Smooth muscle cell (in vitro differentiated cells): Measurements from ENCODE around the gene PEX3. TPM values are rescaled to one million over a fixed set of nuclear protein-coding genes. Genes with fewer than 3 reads are reported as not detected.

Source experiments
- DNase-seq: peaks from one replicate; lab custom pipeline; 2025; ENCODE audit not compliant: unreplicated experiment; lab: John Stamatoyannopoulos, UW
- H2AFZ ChIP-seq: fragments of 200-600 bp; sonication (generic); 2 replicates; pipeline ENCODE4 v1.6.0; 2016; ENCODE audit warnings: antibody characterized with exemption, low read depth, mild to moderate bottlenecking
- H3F3A ChIP-seq: fragments of 200-600 bp; sonication (generic); 2 replicates; pipeline ENCODE4 v1.6.0; 2017; ENCODE audit warnings: antibody characterized with exemption, low read depth
- H3K27ac ChIP-seq: fragments of 200-600 bp; sonication (generic); 2 replicates; pipeline ENCODE4 v1.5.1; 2016; ENCODE audit warnings: low read depth, mild to moderate bottlenecking
- H3K27me3 ChIP-seq: fragments of 200-600 bp; sonication (generic); 2 replicates; pipeline ENCODE4 v1.6.1; 2016; ENCODE audit warnings: low read depth, mild to moderate bottlenecking
- H3K36me3 ChIP-seq: fragments of 200-600 bp; sonication (generic); 2 replicates; pipeline ENCODE4 v1.5.1; 2016; ENCODE audit warnings: low read depth
- H3K4me1 ChIP-seq: fragments of 200-600 bp; sonication (generic); 2 replicates; pipeline ENCODE4 v1.5.1; 2016; ENCODE audit warnings: low read depth
- H3K4me2 ChIP-seq: fragments of 200-600 bp; sonication (generic); 2 replicates; pipeline ENCODE4 v1.6.0; 2016; ENCODE audit warnings: mild to moderate bottlenecking
- H3K4me3 ChIP-seq: fragments of 200-600 bp; sonication (generic); 2 replicates; pipeline ENCODE4 v1.5.1; 2016; ENCODE audit warnings: mild to moderate bottlenecking
- H3K79me2 ChIP-seq: fragments of 200-600 bp; sonication (generic); 2 replicates; pipeline ENCODE4 v1.6.0; 2016; ENCODE audit warnings: low read depth, mild to moderate bottlenecking
- H3K9ac ChIP-seq: fragments of 200-600 bp; sonication (generic); 2 replicates; pipeline ENCODE4 v1.6.0; 2016; ENCODE audit warnings: low read depth
- H3K9me3 ChIP-seq: fragments of 200-600 bp; sonication (generic); replicated peaks from 2 replicates; pipeline ENCODE4 v1.5.1; 2016; ENCODE audit warnings: low read depth
- H4K20me1 ChIP-seq: fragments of 200-600 bp; sonication (generic); 2 replicates; pipeline ENCODE4 v1.6.0; 2016; ENCODE audit warnings: low read depth
- WGBS: methylation state at CpG from one replicate; pipeline ENCODE4 v1.1.7; 2016; ENCODE audit warnings: low lambda C conversion rate; 5-methylcytosine and 5-hydroxymethylcytosine counted together
- polyA plus RNA-seq: library from polyadenylated mRNA; unstranded; fragments of >200 nt; fragmentation: Nextera tagmentation; extraction: Ambion mirVana; gene quantifications from 2 replicates; pipeline ENCODE4 v1.2.1, GENCODE V29; 2016
- total RNA-seq: library from RNA; depleted of rRNA; stranded (reverse); fragments of >200 nt; gene quantifications from 2 replicates; pipeline ENCODE4 v1.2.3, GENCODE V29; 2014
- TF ChIP-seq, protein P1 (sequence below): fragments of 200-600 bp; sonication (generic); IDR thresholded peaks from 2 replicates; pipeline ENCODE4 v1.5.1; 2017; ENCODE audit warnings: borderline replicate concordance, mild to moderate bottlenecking, antibody characterized with exemption; ENCODE audit not compliant: insufficient read depth, poor library complexity, severe bottlenecking

Gene PEX3
- total and polyA plus RNA-seq, 2 experiments from 2014 or later, result 14.3 to 15.0 TPM

DNA sequence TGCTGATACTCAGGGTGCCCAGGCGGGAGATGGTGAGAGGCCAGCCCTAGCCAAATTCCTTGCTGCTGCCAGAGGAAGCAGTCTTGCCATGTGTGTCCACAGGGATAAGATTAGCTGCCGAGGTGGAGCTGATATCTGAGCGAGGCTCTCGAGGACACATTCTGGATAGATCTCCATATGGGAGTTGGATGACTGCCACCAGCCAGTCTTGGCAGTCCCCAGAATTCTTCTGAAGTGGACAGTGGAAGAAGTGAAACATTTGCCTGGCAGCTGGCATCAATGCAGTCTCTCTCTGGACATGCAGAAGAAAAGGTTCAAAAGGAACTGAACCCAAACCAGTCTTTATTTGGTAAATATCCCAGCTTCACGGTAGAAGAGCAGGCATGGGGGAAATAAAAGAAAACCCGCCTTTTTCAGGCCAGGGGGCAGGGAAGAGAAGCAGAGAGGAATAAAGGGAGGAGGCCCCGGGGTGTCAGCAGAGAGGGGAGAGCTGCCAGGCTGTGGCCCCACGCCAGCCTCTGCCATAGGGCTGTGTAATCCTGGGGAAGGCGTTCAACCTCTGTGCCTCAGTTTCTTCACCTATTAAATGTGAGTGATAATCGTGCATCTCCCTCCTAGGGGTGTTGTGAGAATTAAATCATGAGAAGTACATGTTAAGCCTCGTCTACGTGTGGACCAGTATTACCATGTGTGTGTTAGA is 64.6 kb downstream of the PEX3 start:
- no peaks in the 10 kb centered on the region for H3F3A ChIP-seq
- DNase-seq, result no peak
- no peak overlapping the region for H2AFZ ChIP-seq
- no peaks in the 10 kb centered on the region for H3K36me3 ChIP-seq
- WGBS, result 85% methylated on average over 12 of the region's 12 CpGs
- H3K27ac ChIP-seq, result no peak overlapping the region
- no peak overlapping the region for H3K4me3 ChIP-seq
- no peak overlapping the region for H3K4me2 ChIP-seq
- H3K79me2 ChIP-seq, result no peaks in the 10 kb centered on the region
- peaks cover 4% of the 10 kb centered on the region for H3K4me1 ChIP-seq
- no peaks in the 10 kb centered on the region for H3K9me3 ChIP-seq
- peaks cover 31% of the 10 kb centered on the region for H3K27me3 ChIP-seq
- TF ChIP-seq, protein P1, sequence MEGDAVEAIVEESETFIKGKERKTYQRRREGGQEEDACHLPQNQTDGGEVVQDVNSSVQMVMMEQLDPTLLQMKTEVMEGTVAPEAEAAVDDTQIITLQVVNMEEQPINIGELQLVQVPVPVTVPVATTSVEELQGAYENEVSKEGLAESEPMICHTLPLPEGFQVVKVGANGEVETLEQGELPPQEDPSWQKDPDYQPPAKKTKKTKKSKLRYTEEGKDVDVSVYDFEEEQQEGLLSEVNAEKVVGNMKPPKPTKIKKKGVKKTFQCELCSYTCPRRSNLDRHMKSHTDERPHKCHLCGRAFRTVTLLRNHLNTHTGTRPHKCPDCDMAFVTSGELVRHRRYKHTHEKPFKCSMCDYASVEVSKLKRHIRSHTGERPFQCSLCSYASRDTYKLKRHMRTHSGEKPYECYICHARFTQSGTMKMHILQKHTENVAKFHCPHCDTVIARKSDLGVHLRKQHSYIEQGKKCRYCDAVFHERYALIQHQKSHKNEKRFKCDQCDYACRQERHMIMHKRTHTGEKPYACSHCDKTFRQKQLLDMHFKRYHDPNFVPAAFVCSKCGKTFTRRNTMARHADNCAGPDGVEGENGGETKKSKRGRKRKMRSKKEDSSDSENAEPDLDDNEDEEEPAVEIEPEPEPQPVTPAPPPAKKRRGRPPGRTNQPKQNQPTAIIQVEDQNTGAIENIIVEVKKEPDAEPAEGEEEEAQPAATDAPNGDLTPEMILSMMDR, result no peak
- H4K20me1 ChIP-seq, result no peaks in the 10 kb centered on the region
- no peak overlapping the region for H3K9ac ChIP-seq

GRCh38 chr6:143515766-143516355 is 65.3 kb downstream of the PEX3 start:
- Histone ChIP-seq H4K20me1 (no peaks in the 10 kb centered on the region), H3K4me3 (no peak overlapping the region), H3K27me3 (peaks cover 31% of the 10 kb centered on the region), H3K9ac (no peak overlapping the region), H3K9me3 (no peaks in the 10 kb centered on the region), H3F3A (no peaks in the 10 kb centered on the region), H3K4me2 (no peak overlapping the region), H3K79me2 (no peaks in the 10 kb centered on the region), H3K4me1 (peaks cover 4% of the 10 kb centered on the region), H3K27ac (no peak overlapping the region), H2AFZ (no peak overlapping the region), H3K36me3 (no peaks in the 10 kb centered on the region)
- TF ChIP-seq, protein P1, result no peak
- 83% methylated on average over 7 of the region's 7 CpGs for WGBS
- no peak for DNase-seq

DNA sequence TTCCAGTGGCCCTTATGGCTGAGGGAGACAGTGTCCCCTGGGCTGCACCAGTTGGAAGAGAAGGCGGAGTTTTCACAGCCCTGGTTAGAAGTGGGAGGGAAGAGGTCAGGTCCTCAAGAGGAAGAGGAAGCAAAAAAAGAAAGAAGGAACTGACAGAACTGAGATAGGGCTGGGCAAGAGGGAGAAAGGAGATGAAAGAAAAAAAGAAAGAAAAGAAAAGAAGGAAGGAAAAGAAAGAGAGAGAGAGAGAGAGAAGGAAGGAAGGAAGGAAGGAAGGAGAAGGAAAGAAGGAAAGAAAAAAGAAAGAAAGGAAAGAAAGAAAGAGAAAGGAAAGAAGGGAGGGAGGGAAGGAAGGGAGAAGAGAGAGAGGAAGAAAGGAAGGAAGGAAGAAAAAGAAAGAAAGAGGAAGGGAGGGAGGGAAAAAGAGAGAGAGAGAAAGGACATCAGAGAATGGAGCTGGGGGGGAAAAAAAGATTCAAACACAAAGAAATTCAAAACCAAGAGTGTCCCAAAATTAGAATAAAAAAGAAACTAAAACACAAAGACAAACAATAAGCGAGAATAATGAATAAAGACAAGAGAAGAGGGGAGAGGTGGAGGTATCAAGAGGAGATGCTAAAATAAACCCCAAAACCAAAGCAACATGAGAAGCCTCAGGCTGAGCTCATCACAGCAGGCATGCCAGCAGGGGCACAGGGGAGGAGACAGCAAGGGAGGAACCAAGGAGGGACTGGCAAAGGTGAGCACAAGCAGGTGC is 66.3 kb downstream of the PEX3 start:
- TF ChIP-seq, protein P1, result no peak
- no peaks in the 10 kb centered on the region for H4K20me1 ChIP-seq
- H3K36me3 ChIP-seq, result no peaks in the 10 kb centered on the region
- peaks cover 31% of the 10 kb centered on the region for H3K27me3 ChIP-seq
- H3F3A ChIP-seq, result no peaks in the 10 kb centered on the region
- no peaks in the 10 kb centered on the region for H3K9me3 ChIP-seq
- H3K79me2 ChIP-seq, result no peaks in the 10 kb centered on the region
- H3K4me2 ChIP-seq, result no peak overlapping the region
- H3K4me1 ChIP-seq, result peaks cover 1% of the 10 kb centered on the region
- WGBS, result 57% methylated on average over 2 of the region's 2 CpGs
- H3K27ac ChIP-seq, result no peak overlapping the region
- no peak for DNase-seq
- H2AFZ ChIP-seq, result no peak overlapping the region
- no peak overlapping the region for H3K4me3 ChIP-seq
- no peak overlapping the region for H3K9ac ChIP-seq
